Adrenal gland (tissue), 5 donors: ENCODE results near the gene CCSER1.

Experiments
- CTCF ChIP-seq, 6 experiments: fragments of 450-650 bp in 4 of 6; fragments of 200-600 bp in 2 of 6; sonication (generic) in 1 of 6; IDR thresholded peaks; 1 replicate in 5 of 6; 2 replicates in 1 of 6; pipeline versions ENCODE4 v1.5.1 to v1.8.0; 2016 to 2021; ENCODE audit warnings: antibody characterized with exemption in 6 of 6, mild to moderate bottlenecking in 2 of 6, moderate library complexity in 1 of 6
- POLR2A ChIP-seq, 2 donors: fragments of 450-650 bp; IDR thresholded peaks; one replicate each; pipeline ENCODE4 v1.6.1; 2017; ENCODE audit warnings: antibody characterized with exemption in 2 of 2, mild to moderate bottlenecking in 2 of 2, moderate library complexity in 1 of 2
- donor health status: DM: no; HTN: no; CAD: no.

DNA sequence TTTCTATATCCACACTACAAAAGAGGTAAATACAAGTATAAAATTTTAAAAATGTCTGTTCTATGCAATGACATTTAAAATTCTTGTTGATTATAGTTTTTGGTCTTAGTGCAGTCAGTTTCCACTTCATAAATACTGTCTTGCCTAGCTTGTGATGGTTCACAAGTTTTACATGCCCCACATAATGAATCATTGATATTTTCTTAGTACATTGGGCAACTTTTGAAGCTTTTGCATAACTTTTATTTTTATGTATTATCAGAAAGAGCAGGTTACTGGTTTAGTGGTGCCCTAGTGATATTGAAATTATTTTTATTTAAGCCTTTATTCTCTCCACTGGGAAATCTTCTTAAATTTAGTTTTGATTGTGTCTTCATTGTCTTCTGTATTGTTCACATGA is 388.0 kb downstream of the CCSER1 start:
- TF ChIP-seq CTCF (IDR thresholded peaks at IDR 0.05) (no peak), POLR2A (IDR thresholded peaks at IDR 0.05) (no peak)
